HG02970 (cell line): ENCODE measurements around the gene ADIRF.
A peak's percentile ranks its signal among the peaks of the same experiment; 100 is the strongest.

ENCODE experiments used
- ATAC-seq: cut with Tn5 transposase; IDR thresholded peaks from one replicate; pipeline ENCODE4 v1.9.1; 2021; ENCODE audit warnings: mild to moderate bottlenecking, moderate library complexity, moderate number of reproducible peaks; ENCODE audit not compliant: unreplicated experiment, low FRiP score

The ADIRF gene

DNA sequence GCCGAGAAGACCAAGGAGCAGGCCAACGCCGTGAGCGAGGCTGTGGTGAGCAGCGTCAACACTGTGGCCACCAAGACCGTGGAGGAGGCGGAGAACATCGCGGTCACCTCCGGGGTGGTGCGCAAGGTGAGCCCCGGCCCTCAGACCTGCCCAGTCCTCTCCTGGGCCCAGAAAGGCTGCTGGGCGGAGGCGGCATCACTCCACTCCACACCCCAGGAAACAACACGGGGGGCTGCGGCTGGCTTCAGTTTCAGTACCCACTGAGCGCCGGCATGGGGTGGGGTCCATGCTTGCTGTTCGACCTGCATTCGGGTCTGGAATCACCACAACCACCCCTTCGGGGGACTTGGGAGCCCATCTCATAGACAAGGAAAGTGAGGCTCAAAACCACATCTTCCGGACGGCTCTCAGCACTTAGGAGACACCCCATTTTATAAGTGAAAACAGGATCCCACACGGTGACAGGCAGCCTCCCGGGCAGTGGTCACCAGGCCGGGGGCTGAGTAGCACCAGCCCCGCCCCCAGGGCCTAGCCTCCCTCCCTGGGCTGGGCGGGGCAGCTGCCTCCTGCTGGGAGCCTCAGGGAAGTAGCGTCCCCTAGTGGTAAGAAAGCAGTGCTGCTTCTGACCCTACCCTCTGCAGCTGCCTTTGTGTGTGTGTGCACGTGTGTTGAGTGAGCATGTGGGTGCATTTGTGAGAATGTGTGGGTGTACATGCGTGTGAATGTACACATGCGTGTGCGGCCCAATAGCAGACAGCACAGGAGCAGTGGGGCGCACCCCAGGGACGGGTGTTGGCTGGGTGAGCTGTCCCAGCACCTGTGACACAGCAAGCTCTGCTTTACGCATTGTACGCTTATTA lies 8.0 kb upstream of the ADIRF start:
- ATAC-seq: no peak

- no peak for ATAC-seq
Measured at GRCh38 chr10:86960863-86961434, 7.3 kb upstream of the ADIRF start.

- ATAC-seq: no peak
Measured at GRCh38 chr10:86961481-86962091, 6.7 kb upstream of the ADIRF start.

- ATAC-seq: no peak
Measured at GRCh38 chr10:86962136-86962980, 5.9 kb upstream of the ADIRF start.

GRCh38 chr10:86962981-86963310 lies 5.3 kb upstream of the ADIRF start:
- no peak for ATAC-seq

DNA sequence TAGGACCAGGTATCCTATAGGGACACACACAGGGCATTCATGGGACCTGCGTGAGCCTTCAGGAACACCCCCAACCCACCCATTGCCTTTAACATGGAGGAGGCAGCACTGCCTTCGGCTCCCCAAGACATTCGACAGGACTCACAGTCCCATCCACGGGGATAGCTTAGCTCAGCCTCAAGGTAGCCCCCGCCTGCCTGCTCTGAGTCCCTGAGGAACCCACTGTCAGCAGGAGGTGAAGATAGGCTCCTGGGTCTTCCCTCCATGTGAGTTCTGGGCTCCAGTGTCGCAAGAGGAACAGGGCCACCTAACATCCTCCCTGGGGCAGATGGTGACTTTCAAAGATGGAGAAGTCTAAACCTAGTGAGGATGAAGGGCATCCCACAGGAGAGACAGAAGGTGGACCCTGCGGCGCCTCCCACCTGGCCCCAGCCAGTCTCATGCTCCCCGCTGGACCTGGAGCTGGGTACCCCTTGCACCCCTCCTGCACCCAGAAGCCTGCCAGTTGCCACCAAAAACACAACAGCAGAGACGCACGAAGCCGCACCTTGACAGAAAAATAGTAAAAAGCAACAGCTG lies 4.9 kb upstream of the ADIRF start:
- no peak for ATAC-seq

DNA sequence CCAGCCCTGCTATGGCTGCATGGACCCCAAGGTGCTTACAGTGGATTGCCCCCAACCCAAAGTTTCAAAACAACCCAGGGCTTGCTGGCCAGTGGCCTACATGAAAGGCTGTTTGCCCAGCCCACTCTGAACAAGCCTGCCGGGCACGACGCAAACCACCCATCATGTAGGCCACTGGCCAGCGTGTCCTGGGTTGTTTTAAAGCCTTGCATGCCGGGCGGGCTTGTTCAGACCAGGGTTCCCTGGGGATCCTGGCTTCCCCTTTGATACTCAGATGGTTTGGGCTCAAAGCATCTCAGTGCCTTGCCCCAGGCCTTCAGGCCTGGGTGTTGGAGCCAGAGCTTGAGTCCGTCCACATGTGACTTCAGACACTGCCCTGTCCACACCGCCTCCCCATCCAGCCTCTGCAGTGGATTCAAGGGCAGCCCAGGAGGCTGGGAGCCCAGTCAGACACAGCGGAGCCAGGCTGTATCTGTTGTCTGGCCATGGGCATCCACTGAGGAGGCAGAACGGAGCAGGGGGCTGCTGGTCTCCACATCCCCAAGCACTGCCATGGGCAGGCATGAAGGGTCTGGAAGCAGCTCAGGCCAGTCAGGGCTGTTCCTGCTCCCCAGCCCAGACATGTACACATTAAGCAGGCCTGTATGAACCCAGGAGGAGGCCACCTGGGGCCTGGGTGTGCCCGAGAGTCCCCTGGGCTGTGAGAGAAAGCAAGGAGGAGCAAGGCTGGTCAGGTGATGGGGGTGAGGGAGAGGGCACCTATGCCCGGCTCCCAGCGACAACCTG lies 4.0 kb upstream of the ADIRF start:
- no peak for ATAC-seq

GRCh38 chr10:86964847-86965190 lies 3.5 kb upstream of the ADIRF start:
- no peak for ATAC-seq

DNA sequence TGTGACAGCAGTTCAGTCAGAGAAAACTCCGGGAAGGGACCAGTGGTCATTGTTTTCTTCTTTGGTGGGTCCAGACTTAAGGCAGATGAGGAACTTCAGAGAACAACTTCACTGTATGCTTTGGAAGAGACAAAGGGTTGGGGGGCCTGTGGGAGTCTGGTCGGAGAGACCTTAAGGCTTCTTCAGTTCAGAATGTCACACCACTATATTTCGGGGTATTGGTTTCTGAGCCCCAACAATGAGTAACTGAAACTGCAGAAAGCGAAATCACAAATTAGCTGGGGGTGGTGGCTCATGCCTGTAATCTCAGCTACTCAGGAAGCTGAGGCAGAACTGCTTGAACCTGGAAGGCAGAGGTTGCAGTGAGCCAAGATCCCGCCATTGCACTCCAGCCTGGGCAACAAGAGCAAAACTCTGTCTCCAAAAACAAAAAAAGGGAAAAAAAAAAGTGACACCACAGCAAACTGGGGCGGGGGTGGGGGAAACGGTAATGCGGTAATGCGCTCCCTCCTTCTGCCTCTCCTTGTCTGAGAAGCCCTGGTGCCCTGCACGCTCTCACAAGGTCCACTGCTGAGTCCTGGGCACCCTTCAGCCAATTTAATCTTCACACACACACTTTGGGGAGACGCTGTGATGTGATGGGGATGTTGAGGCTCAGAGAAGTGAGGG lies 2.2 kb upstream of the ADIRF start:
- no peak for ATAC-seq

DNA sequence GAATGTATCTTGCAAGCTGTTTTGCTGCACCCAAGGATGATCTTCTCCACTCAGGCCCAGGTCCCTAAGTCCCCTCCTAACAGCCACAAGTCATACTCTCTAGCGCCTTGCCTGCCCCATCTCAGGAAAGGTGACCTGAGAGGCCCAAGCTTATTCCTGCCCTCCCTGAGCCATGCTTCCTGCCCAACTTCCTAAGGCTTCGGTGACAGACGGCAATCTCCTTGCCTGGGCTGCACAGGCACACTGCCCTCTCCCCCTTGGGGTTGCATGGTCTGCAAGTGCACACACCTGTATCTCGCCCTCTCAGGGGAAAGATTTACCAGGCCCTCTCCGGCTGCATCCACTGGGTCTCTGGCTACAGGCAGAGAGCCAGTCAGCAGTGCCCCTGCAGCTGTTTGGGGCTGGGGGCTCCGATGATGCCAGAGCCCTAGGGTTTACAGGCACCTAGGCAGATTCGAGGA lies 771 bp upstream of the ADIRF start:
- ATAC-seq: no peak

GRCh38 chr10:86968994-86969355 lies 693 bp downstream of the ADIRF start:
- no peak for ATAC-seq

- no peak for ATAC-seq
Measured at GRCh38 chr10:86969421-86970041, 1.2 kb downstream of the ADIRF start.

GRCh38 chr10:86970162-86970981 lies 2.1 kb downstream of the ADIRF start:
- no peak for ATAC-seq

DNA sequence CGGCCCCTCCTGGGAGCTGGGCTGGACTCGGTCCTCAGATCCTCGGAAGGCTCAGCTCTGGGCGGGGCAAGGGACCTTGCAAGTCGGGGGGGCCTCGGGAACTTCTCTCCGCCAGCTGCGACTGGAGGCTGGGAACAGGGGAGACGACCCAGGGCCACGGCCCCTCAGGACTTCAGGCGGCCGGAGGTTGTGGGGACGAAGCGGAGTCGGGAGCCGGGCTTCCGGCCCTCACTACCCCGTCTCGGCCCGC lies 2.6 kb downstream of the ADIRF start:
- no peak for ATAC-seq

DNA sequence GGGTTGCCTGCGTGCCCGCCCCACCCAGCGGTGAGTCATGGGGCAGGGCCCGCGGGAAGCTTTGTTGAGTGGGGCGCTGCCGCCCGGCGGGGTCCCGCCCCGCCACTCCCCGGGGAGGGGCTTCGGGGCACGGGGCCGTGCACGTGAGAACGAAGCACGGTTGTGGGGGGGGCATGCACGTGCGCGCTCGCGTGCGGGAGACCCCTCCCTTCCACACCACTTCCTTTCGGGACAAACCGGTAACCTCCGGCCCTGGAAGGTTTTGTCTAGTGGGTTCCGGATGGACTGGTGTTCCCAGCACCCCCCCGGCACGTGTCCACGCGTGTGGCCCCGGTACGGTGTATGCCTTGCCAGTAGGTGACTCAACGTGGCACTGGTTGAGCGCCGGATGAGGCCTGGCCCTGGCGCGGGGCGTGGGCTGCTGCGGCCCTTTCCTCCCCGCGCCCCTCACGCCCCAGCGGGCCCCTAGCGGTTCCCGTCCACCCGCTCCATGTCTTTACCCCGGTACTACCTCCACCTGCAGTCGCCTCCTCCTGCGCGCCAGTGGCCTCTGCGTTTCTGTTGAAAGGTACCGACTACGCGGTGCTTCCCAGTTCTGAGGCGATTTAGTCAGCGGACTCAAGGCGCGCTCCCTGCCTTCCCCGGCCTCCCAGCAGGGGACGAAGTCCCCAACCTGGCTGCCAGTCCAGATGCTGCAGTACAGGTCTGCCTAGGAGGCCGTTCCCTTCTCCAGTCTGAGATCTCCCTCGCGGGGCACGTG lies 3.1 kb downstream of the ADIRF start:
- peak; percentile 69 for ATAC-seq

DNA sequence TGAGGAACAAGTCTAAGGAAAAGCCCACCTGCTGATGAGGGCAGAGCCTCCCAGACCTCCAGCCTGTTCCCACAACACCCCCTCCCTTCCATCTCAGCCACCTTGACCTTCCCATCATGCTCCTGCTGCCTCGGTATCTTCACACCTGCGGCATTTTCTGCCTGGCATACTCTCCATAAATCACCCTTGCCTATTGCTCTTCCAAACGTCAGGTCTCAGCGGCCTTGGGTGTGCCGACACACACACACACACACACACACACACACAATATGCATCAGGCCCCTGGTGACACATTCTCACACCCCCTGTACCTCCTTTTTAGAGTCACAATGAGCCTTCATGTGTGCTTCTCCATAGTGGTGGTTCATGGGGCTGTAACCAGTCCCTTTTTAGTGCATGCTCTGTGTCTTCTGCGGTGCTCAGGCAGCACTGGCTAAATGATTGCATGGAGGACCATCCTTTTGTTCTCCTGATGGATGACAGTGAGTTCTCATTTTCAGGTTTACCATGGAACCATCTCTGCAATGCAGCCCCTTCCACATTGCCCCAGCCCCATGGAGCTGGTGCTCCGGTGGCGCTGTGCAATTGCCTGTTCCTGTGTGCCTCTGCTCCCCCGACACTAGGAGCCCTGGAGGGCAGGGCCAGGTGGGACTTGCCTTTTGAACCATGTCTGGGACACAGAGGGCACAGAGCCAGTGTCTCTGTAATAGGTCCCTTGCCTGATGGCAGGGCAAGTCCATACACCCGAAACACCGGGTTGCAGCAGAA lies 4.5 kb downstream of the ADIRF start:
- no peak for ATAC-seq

- ATAC-seq: no peak
Measured at GRCh38 chr10:86974484-86974883, 6.2 kb downstream of the ADIRF start.
